HepG2 (cell line): ENCODE measurements around the gene ESPNL. TPM values are rescaled to one million over a fixed set of nuclear protein-coding genes. Genes with fewer than 3 reads are reported as not detected.

Experiments used
- HNRNPH1 ChIP-seq: fragments of 200-400 bp; formaldehyde crosslinking; optimal IDR thresholded peaks from 2 replicates; pipeline ENCODE3; 2017; ENCODE audit warnings: mild to moderate bottlenecking, low read depth, low read length
- KAT7 ChIP-seq: IDR thresholded peaks from 2 replicates; pipeline ENCODE4 v1.6.1; 2018; ENCODE audit warnings: borderline replicate concordance, missing compliant biosample characterization
- KMT2A ChIP-seq: sonication (generic); formaldehyde crosslinking; IDR thresholded peaks from 2 replicates; pipeline ENCODE4 v1.4.0; 2020; ENCODE audit warnings: missing genetic modification reagents
- TOE1 ChIP-seq: sonication (generic); formaldehyde crosslinking; IDR thresholded peaks from 2 replicates; pipeline ENCODE4 v1.4.0; 2020; ENCODE audit warnings: mild to moderate bottlenecking, missing genetic modification reagents
- ZEB1 ChIP-seq: IDR thresholded peaks from 2 replicates; pipeline ENCODE4 v1.6.1; 2012; ENCODE audit warnings: mild to moderate bottlenecking, low read depth, inconsistent platforms; ENCODE audit not compliant: insufficient replicate concordance
- ZNF138 ChIP-seq: sonication (generic); formaldehyde crosslinking; IDR thresholded peaks from 2 replicates; pipeline ENCODE4 v1.5.0; 2020; ENCODE audit warnings: mild to moderate bottlenecking, low read depth, missing genetic modification reagents
- ZNF280D ChIP-seq: sonication (generic); formaldehyde crosslinking; IDR thresholded peaks from 2 replicates; pipeline ENCODE4 v1.5.1; 2020; ENCODE audit warnings: mild to moderate bottlenecking, missing genetic modification reagents
- ZNF318 ChIP-seq: sonication (generic); formaldehyde crosslinking; IDR thresholded peaks from 2 replicates; pipeline ENCODE4 v1.4.0; 2020; ENCODE audit warnings: mild to moderate bottlenecking, missing genetic modification reagents
- ZNF703 ChIP-seq: sonication (generic); formaldehyde crosslinking; IDR thresholded peaks from 2 replicates; pipeline ENCODE4 v1.5.1; 2020; ENCODE audit warnings: missing genetic modification reagents, mild to moderate bottlenecking, moderate library complexity, borderline replicate concordance
- polyA plus RNA-seq, 8 experiments: library from polyadenylated mRNA; depleted of rRNA in 3 of 8; stranded (reverse) in 7 of 8; unstranded in 1 of 8; fragments of >200 nt; fragmentation: Illumina TruSeq in 4 of 8; extraction: Trizol in 4 of 8; gene quantifications; 2 replicates each; pipeline versions ENCODE4 v1.2.1 to v1.2.3, GENCODE V29; 2011 to 2016; ENCODE audit warnings: low read depth in 4 of 8, missing spikeins in 1 of 8, mixed read lengths in 1 of 8; ENCODE audit not compliant: insufficient read depth in 1 of 8
- total RNA-seq, 5 experiments: library from RNA; depleted of rRNA; stranded (reverse); fragments of >200 nt; fragmentation: Illumina TruSeq; extraction: Trizol; gene quantifications; 2 replicates each; pipeline ENCODE4 v1.2.3, GENCODE V29; 2016; ENCODE audit warnings: low read depth in 1 of 5
- TF ChIP-seq, protein P1 (sequence below): sonication (generic); formaldehyde crosslinking; IDR thresholded peaks from 2 replicates; pipeline ENCODE4 v1.4.0; 2020; ENCODE audit warnings: missing genetic modification reagents
- TF ChIP-seq, protein P2 (sequence below): sonication (generic); formaldehyde crosslinking; IDR thresholded peaks from 2 replicates; pipeline ENCODE4 v1.5.1; 2020; ENCODE audit warnings: mild to moderate bottlenecking, missing genetic modification reagents, moderate library complexity

ESPNL gene
- total and polyA plus RNA-seq, 2 of the 13 experiments (the other 11 are each of a cell fraction or from before 2014, with no cell fraction given), result 0.45 to 0.80 TPM

DNA sequence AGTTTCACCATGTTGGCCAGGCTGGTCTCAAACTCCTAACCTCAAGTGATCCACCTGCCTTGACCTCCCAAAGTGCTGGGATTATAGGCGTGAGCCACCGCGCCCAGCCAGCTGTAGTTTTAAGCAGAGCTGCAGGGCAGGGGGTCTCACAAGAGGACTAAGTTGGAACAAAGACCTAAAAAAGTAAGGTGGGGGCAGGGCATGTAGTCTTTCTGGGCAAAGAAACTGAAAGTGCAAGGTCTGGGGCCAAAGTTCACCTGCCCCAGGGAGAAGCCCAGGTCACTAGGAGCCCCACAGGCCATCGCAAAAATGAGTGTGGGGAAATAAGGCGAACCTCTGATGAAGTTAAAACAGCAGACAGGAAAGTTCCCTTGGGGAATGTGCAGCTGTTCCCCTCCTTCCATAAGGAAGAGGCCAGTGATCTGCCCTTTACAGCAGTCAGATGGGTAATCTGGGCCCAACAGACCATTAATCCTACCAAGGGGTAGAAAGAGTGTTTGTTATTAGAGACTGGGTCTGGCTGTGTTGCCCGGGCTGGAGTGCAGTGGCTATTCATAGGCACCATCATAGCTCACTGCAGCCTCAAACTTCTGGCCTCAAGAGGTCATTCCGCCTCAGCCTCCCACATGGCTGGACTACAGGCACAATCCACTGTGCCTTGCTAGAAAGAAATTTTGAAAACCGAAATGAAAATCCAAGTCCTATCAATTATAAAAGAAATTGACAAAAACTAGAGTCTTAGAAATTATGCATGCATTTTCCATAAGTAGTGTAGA is 36.5 kb upstream of the ESPNL start (continued):
- TF ChIP-seq, protein P1, sequence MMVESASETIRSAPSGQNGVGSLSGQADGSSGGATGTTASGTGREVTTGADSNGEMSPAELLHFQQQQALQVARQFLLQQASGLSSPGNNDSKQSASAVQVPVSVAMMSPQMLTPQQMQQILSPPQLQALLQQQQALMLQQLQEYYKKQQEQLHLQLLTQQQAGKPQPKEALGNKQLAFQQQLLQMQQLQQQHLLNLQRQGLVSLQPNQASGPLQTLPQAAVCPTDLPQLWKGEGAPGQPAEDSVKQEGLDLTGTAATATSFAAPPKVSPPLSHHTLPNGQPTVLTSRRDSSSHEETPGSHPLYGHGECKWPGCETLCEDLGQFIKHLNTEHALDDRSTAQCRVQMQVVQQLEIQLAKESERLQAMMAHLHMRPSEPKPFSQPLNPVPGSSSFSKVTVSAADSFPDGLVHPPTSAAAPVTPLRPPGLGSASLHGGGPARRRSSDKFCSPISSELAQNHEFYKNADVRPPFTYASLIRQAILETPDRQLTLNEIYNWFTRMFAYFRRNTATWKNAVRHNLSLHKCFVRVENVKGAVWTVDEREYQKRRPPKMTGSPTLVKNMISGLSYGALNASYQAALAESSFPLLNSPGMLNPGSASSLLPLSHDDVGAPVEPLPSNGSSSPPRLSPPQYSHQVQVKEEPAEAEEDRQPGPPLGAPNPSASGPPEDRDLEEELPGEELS (CRISPR knock-in tag), result no peak
- no peak for TF ChIP-seq HNRNPH1
- TF ChIP-seq, protein P2, sequence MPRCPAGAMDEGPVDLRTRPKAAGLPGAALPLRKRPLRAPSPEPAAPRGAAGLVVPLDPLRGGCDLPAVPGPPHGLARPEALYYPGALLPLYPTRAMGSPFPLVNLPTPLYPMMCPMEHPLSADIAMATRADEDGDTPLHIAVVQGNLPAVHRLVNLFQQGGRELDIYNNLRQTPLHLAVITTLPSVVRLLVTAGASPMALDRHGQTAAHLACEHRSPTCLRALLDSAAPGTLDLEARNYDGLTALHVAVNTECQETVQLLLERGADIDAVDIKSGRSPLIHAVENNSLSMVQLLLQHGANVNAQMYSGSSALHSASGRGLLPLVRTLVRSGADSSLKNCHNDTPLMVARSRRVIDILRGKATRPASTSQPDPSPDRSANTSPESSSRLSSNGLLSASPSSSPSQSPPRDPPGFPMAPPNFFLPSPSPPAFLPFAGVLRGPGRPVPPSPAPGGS (CRISPR knock-in tag), result no peak
- TF ChIP-seq ZNF703, result no peak
- TF ChIP-seq ZNF318 (CRISPR knock-in tag), result no peak
- no peak for TF ChIP-seq ZNF138
- 0 out of 2 replicates have a peak, but pooled peaks have one; percentile 57 for TF ChIP-seq KAT7 (CRISPR knock-in tag)
- TF ChIP-seq KMT2A, result 0 out of 2 replicates have a peak, but pooled peaks have one; percentile 44
- no peak; the same call in 1 of the 2 replicates for TF ChIP-seq ZNF280D
- TF ChIP-seq TOE1 (CRISPR knock-in tag), result no peak
- no peak for TF ChIP-seq ZEB1
